ENCODE data around the gene EMX1.

Gene EMX1

DNA sequence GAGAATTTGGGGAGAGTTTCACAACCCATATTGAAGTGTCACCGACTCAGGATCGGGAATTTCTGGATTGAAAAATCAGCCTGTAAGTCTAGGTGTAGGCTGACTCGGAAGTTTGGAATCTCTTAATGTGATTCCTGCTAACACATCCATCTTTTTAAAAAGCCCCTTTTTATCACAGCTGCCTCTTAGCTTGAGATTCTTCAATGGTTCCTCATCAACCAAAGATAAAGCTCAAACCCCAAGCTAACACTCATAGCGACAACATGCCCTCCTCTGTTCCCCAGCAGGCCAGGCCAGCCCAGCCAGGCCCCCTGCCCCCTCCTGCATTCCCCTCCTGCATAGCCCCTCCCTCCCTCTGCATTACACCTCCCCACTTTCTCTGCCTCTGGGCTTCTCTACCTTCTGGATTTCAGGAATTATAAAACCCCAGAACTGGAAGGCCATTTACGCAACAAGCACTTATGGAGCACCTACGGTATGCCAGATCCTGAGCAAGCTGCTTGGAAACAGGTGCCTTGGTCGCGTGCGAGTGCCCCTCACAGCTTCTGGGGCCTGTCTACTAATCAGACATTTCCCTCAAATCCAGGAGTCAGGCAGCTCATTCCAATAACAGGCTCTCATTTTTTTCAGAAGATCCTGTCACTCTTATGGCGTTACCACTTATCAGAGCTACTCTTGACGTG lies 63.4 kb downstream of the EMX1 start:
- Histone ChIP-seq H3K27ac (no peak overlapping the region), H3K4me3 (ENCODE audit: low read depth, low read length) (no peak overlapping the region), H3K36me3 (no peaks in the 10 kb centered on the region; the same call in 1 of the 2 replicates), H3K27me3 (ENCODE audit: insufficient read depth, low read depth, severe bottlenecking) (no peaks in the 10 kb centered on the region), H3K9me3 (ENCODE audit: severe bottlenecking) (no peaks in the 10 kb centered on the region)
- TF ChIP-seq, protein P1, sequence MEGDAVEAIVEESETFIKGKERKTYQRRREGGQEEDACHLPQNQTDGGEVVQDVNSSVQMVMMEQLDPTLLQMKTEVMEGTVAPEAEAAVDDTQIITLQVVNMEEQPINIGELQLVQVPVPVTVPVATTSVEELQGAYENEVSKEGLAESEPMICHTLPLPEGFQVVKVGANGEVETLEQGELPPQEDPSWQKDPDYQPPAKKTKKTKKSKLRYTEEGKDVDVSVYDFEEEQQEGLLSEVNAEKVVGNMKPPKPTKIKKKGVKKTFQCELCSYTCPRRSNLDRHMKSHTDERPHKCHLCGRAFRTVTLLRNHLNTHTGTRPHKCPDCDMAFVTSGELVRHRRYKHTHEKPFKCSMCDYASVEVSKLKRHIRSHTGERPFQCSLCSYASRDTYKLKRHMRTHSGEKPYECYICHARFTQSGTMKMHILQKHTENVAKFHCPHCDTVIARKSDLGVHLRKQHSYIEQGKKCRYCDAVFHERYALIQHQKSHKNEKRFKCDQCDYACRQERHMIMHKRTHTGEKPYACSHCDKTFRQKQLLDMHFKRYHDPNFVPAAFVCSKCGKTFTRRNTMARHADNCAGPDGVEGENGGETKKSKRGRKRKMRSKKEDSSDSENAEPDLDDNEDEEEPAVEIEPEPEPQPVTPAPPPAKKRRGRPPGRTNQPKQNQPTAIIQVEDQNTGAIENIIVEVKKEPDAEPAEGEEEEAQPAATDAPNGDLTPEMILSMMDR (IDR thresholded peaks at IDR 0.05; ENCODE audit: low read depth, low read length) = no peak
- no peak for DNase-seq

DNA sequence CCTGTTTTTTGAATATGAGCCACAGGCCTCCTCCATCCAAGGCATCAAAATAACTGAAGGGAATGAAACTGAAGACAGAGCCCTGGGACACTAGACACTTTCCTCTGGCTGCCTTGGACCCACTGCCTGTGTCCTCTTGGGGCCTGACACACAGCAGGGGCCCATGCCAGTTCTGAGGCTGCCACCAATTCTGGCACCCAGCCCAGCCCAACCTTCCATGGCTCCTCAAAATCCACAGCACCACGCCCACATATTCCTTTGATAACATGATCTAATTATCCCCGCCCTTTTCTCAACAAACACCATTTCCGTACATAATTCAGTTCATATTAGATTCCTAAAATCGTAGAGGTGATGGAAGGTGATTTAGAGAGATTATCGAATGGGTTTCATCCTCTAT lies 64.2 kb downstream of the EMX1 start:
- Histone ChIP-seq H3K36me3 (no peaks in the 10 kb centered on the region), H3K27me3 (ENCODE audit: insufficient read depth, low read depth, severe bottlenecking) (no peaks in the 10 kb centered on the region), H3K9me3 (ENCODE audit: severe bottlenecking) (no peaks in the 10 kb centered on the region), H3K4me3 (ENCODE audit: low read depth, low read length) (no peak overlapping the region), H3K27ac (no peak overlapping the region)
- TF ChIP-seq, protein P1 (IDR thresholded peaks at IDR 0.05; ENCODE audit: low read depth, low read length) = no peak
- no peak for DNase-seq

DNA sequence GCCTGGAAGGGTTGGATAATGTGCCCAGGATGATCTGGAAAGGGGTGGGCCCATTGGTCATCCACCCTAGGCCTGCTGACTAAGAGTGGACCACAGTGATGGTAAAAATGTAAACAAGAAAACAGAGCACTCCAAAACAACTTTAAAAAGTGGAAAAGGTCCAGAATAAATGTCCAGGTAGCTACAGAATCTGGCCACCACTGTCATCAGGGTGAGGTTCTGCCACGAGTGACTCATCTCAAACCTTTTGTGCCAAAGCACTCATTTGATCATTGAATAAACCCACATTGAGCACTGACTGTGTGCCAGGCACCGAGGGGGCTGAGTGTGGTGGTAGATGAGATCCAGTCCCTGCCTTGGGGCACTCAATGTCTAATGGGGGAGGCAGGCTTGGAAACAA lies 64.9 kb downstream of the EMX1 start:
- H3K27me3 ChIP-seq (ENCODE audit: insufficient read depth, low read depth, severe bottlenecking) = no peaks in the 10 kb centered on the region
- H3K4me3 ChIP-seq (ENCODE audit: low read depth, low read length) = no peak overlapping the region
- H3K27ac ChIP-seq = no peak overlapping the region
- H3K9me3 ChIP-seq (ENCODE audit: severe bottlenecking) = no peaks in the 10 kb centered on the region
- H3K36me3 ChIP-seq = no peaks in the 10 kb centered on the region
- TF ChIP-seq, protein P1 (IDR thresholded peaks at IDR 0.05; ENCODE audit: low read depth, low read length) = no peak
- no peak for DNase-seq

DNA sequence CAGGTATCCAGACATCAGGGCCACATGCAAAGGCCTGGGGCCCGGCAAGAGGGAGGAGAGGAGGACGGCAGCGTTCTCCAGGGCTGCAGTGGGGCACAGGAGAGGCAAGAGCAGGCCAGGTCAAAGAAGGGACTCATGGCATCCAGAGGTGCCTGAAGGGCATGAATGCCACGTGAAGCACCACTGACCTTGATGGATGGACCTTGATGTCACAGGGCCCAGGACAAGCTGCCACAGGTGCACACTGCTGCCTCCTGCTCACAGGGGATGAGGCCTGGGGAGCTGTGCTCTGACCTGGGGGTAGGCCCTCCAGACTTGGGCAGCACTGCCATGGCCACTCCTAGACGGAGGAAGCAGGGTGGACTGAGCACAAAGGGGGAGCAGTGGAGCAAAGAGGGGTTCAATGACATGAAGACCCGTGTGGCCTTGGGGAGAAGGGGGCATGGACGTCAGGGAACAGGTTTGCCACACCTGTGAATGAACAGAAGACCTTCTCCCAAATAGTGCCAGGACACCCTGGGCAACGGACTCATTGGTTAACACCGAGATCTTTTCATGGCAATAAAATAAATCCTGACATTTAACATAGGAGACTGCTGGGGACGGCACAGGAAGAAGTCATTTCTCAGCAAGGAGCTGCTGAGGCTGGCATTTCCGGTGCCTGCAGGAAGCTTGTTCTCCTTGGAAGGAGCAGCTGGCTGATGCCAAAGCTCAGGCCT lies 65.6 kb downstream of the EMX1 start:
- no peak overlapping the region for H3K4me3 ChIP-seq (ENCODE audit: low read depth, low read length)
- no peaks in the 10 kb centered on the region for H3K9me3 ChIP-seq (ENCODE audit: severe bottlenecking)
- TF ChIP-seq, protein P1 (IDR thresholded peaks at IDR 0.05; ENCODE audit: low read depth, low read length) = no peak

DNA sequence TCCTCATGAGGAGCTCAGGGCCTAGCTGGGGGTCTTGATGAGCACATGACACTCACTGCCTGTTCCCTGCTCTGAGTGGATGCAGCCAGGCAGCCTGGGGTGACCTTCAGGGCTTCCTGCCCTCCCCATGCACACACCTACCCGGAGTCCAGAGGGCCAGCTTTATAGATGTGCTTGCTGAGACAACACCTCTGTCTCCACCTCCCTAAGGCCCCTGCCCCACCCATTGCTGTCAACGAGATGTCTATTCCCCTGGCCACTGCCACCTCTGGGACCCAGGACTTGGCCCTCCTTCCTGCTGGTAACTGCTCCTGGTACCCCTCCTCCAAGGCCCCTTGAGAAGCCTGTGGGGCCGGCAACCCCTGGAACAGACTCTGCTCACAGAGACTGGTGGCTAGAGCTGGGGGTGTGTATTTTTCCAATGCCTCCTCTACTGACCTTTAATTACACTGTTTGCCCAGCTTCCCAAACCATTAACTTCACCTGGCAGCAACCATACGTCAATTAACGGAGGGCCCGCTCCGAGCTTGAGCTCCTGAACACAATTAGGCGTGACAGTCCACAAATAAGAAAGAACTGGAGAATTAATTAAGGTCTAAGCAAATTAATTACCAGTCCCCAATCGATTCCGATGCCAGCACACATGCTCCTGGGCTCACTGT lies 66.3 kb downstream of the EMX1 start:
- Histone ChIP-seq H3K27me3 (ENCODE audit: insufficient read depth, low read depth, severe bottlenecking) (no peaks in the 10 kb centered on the region), H3K4me3 (ENCODE audit: low read depth, low read length) (no peak overlapping the region), H3K27ac (no peak overlapping the region), H3K9me3 (ENCODE audit: severe bottlenecking) (no peaks in the 10 kb centered on the region), H3K36me3 (peaks cover 3% of the 10 kb centered on the region; the same call in 1 of the 2 replicates)
- no peak for DNase-seq
- TF ChIP-seq, protein P1 (IDR thresholded peaks at IDR 0.05; ENCODE audit: low read depth, low read length) = no peak

More for the DNA sequence above, 65.6 kb downstream of the EMX1 start:
- peaks cover under 1% of the 10 kb centered on the region; the same call in 1 of the 2 replicates for H3K36me3 ChIP-seq
- H3K27ac ChIP-seq = no peak overlapping the region
- DNase-seq = no peak
- H3K27me3 ChIP-seq (ENCODE audit: insufficient read depth, low read depth, severe bottlenecking) = no peaks in the 10 kb centered on the region
